GM12878 (cell line): ENCODE measurements around the gene PPIF. TPM values are rescaled to one million over a fixed set of nuclear protein-coding genes. Genes with fewer than 3 reads are reported as not detected.

Source experiments
- ATAC-seq: fragments of 200-7000 bp; cut with Tn5 transposase; 3 replicates; pipeline ENCODE4 v1.9.1; 2020; ENCODE audit warnings: mild to moderate bottlenecking, moderate library complexity
- BruUV-seq: library from RNA; stranded (reverse); fragments of 400-500 nt; replicated peaks from 2 replicates; lab custom pipeline; 2021; lab: Mats Ljungman, UMichigan
- CTCF ChIA-PET: fragments of 300-600 bp; sonication (Branson Sonifier 250); formaldehyde crosslinking; extraction: SDS; loops from one replicate; lab custom pipeline; 2021; ENCODE audit warnings: inconsistent platforms; lab: Yijun Ruan, JAX
- POLR2A ChIA-PET: fragments of 350-600 bp; formaldehyde crosslinking; extraction: SDS; loops from one replicate; lab custom pipeline; 2021; ENCODE audit warnings: inconsistent platforms; lab: Charles Lee
- RAD21 ChIA-PET: fragments of 300-600 bp; sonication (Branson Sonifier 250); formaldehyde crosslinking; loops from one replicate; lab custom pipeline; 2023; ENCODE audit warnings: antibody characterized with exemption; ENCODE audit not compliant: unreplicated experiment; lab: Charles Lee
- SMC1A ChIA-PET: fragments of 300-600 bp; sonication (Branson Sonifier 250); formaldehyde crosslinking; loops from one replicate; lab custom pipeline; 2023; ENCODE audit not compliant: unreplicated experiment, uncharacterized antibody; lab: Charles Lee
- DNase-seq: peaks from one replicate; pipeline ENCODE4 v3.0.0-alpha.2; 2011; ENCODE audit warnings: low read depth, low spot score
- FAIRE-seq: peaks from 3 replicates; lab custom pipeline; 2011; peaks lifted over from hg19 to GRCh38; lab: Jason Lieb, UNC
- H2AFZ ChIP-seq: 2 replicates; pipeline ENCODE4 v1.6.0; 2011; ENCODE audit warnings: low read depth, low read length, control low read depth; ENCODE audit not compliant: control insufficient read depth
- H3K27ac ChIP-seq: 2 replicates; pipeline ENCODE4 v1.5.1; 2011; ENCODE audit warnings: control low read depth; ENCODE audit not compliant: control insufficient read depth, insufficient read depth
- H3K27me3 ChIP-seq, 2 experiments: replicated peaks in 1 of 2; 2 replicates each; pipeline versions ENCODE4 v1.6.0 to v1.6.1; 2011; ENCODE audit warnings: low read length in 1 of 2; ENCODE audit not compliant: control insufficient read depth in 2 of 2, insufficient read depth in 2 of 2
- H3K36me3 ChIP-seq, 2 experiments: 2 replicates each; pipeline ENCODE4 v1.5.1; 2011; ENCODE audit warnings: low read length in 1 of 2; ENCODE audit not compliant: control insufficient read depth in 2 of 2, insufficient read depth in 2 of 2
- H3K4me1 ChIP-seq: 2 replicates; pipeline ENCODE4 v1.6.1; 2011; ENCODE audit warnings: mild to moderate bottlenecking, low read length, moderate library complexity, mixed read lengths; ENCODE audit not compliant: control insufficient read depth, insufficient read depth
- H3K4me2 ChIP-seq: 2 replicates; pipeline ENCODE4 v1.6.0; 2011; ENCODE audit warnings: control low read depth; ENCODE audit not compliant: control insufficient read depth, insufficient read depth
- H3K4me3 ChIP-seq: fragments of 200-600 bp; sonication (generic); 2 replicates; pipeline ENCODE4 v1.5.1; 2016
- H3K79me2 ChIP-seq: 2 replicates; pipeline ENCODE4 v1.6.0; 2011; ENCODE audit warnings: low read length; ENCODE audit not compliant: control insufficient read depth, insufficient read depth
- H3K9ac ChIP-seq: 2 replicates; pipeline ENCODE4 v1.8.0; 2011; ENCODE audit warnings: low read length, control low read depth, mixed read lengths; ENCODE audit not compliant: control insufficient read depth, insufficient read depth
- H3K9me3 ChIP-seq: replicated peaks from 3 replicates; pipeline ENCODE4 v1.5.1; 2011; ENCODE audit warnings: mild to moderate bottlenecking, low read length; ENCODE audit not compliant: control insufficient read depth, insufficient read depth
- H4K20me1 ChIP-seq: 2 replicates; pipeline ENCODE4 v1.6.0; 2011; ENCODE audit not compliant: control insufficient read depth, insufficient read depth
- FOS ChIP-seq: IDR thresholded peaks from 3 replicates; pipeline ENCODE4 v1.6.1; 2011; ENCODE audit warnings: borderline replicate concordance; ENCODE audit not compliant: insufficient read length; ENCODE audit errors: extremely low read depth
- STAT1 ChIP-seq: fragments of 450-650 bp; conservative IDR thresholded peaks from 2 replicates; pipeline ENCODE4 v1.6.1; 2014; ENCODE audit warnings: antibody characterized with exemption, mild to moderate bottlenecking
- TCF12 ChIP-seq: IDR thresholded peaks from 2 replicates; pipeline ENCODE4 v1.6.1; 2011; ENCODE audit warnings: low read depth, mild to moderate bottlenecking, low read length
- WGBS: methylation state at CpG from one replicate; pipeline ENCODE4 v1.1.6; 2016; ENCODE audit warnings: low lambda C conversion rate; ENCODE audit not compliant: insufficient replicate concordance, insufficient coverage; ENCODE audit errors: missing lambda C conversion rate; 5-methylcytosine and 5-hydroxymethylcytosine counted together
- in situ Hi-C: fragments of 300-500 bp; cut with MboI; formaldehyde crosslinking; loops from 9 replicates; pipeline ENCODE4 v1.14.3; 2018; ENCODE audit warnings: mixed read lengths
- intact Hi-C: fragments of 100-400 bp; cut with micrococcal nuclease; formaldehyde crosslinking; loops from one replicate; pipeline ENCODE4 v1.14.2; 2022; ENCODE audit not compliant: unreplicated experiment
- polyA plus RNA-seq, 11 experiments: library from polyadenylated mRNA; depleted of rRNA in 4 of 11; unstranded in 6 of 11; stranded (reverse) in 5 of 11; fragments of >200 nt; fragmentation: Nextera tagmentation in 4 of 11; fragmentation: Illumina TruSeq in 1 of 11; extraction: Ambion mirVana in 4 of 11; extraction: Trizol in 1 of 11; gene quantifications; 1 replicate in 1 of 11; 2 replicates in 10 of 11; pipeline versions ENCODE4 v1.2.1 to v1.2.3, GENCODE V29; 2011 to 2016; ENCODE audit warnings: inconsistent platforms in 2 of 11, missing spikeins in 2 of 11, low read depth in 1 of 11
- total RNA-seq, 4 experiments: library from RNA; depleted of rRNA in 3 of 4; stranded (reverse); fragments of >200 nt in 3 of 4; fragmentation: Illumina TruSeq in 1 of 4; extraction: Trizol in 1 of 4; gene quantifications; 2 replicates each; pipeline versions ENCODE4 v1.2.1 to v1.2.3, GENCODE V29; 2013 to 2021
- TF ChIP-seq, protein P1 (sequence below): fragments of 450-650 bp; conservative IDR thresholded peaks from 2 replicates; pipeline ENCODE4 v1.6.1; 2017; ENCODE audit warnings: mild to moderate bottlenecking, moderate library complexity
- TF ChIP-seq, protein P2 (sequence below): fragments of 150-350 bp; IDR thresholded peaks from 2 replicates; pipeline ENCODE4 v1.6.1; 2016; ENCODE audit warnings: low read depth, low read length
- TF ChIP-seq, protein P3 (sequence below): IDR thresholded peaks from 2 replicates; pipeline ENCODE4 v1.6.1; 2012; ENCODE audit warnings: low read depth, low read length, improper control_type of control experiment

The PPIF gene
- total and polyA plus RNA-seq, 10 of the 15 experiments (the other 5 are each of a cell fraction or from before 2014, with no cell fraction given) = 28.8 to 180 (median 128) TPM

DNA sequence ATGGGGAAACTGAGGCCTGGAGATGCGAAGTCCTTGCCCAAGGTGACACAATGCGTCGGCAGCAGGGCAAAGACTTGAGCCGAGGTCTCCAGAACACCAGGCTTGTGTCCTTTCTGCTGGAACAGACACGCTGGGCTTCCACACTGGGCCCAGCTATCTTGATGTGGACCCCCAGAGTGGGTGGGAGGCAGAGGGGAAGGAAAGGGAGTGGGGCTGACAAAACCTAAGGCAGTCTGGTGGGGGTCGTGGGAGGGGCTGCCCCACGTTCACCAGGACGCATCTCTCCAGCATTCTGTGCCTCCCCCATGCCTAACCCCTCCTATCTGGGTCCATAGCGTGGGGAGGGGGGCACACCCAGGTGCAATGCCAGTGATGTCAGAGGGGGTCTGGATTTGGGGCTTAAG, 38.1 kb downstream of the PPIF start (continued):
- TF ChIP-seq, protein P1, sequence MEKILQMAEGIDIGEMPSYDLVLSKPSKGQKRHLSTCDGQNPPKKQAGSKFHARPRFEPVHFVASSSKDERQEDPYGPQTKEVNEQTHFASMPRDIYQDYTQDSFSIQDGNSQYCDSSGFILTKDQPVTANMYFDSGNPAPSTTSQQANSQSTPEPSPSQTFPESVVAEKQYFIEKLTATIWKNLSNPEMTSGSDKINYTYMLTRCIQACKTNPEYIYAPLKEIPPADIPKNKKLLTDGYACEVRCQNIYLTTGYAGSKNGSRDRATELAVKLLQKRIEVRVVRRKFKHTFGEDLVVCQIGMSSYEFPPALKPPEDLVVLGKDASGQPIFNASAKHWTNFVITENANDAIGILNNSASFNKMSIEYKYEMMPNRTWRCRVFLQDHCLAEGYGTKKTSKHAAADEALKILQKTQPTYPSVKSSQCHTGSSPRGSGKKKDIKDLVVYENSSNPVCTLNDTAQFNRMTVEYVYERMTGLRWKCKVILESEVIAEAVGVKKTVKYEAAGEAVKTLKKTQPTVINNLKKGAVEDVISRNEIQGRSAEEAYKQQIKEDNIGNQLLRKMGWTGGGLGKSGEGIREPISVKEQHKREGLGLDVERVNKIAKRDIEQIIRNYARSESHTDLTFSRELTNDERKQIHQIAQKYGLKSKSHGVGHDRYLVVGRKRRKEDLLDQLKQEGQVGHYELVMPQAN = no peak
- TF ChIP-seq, protein P2, sequence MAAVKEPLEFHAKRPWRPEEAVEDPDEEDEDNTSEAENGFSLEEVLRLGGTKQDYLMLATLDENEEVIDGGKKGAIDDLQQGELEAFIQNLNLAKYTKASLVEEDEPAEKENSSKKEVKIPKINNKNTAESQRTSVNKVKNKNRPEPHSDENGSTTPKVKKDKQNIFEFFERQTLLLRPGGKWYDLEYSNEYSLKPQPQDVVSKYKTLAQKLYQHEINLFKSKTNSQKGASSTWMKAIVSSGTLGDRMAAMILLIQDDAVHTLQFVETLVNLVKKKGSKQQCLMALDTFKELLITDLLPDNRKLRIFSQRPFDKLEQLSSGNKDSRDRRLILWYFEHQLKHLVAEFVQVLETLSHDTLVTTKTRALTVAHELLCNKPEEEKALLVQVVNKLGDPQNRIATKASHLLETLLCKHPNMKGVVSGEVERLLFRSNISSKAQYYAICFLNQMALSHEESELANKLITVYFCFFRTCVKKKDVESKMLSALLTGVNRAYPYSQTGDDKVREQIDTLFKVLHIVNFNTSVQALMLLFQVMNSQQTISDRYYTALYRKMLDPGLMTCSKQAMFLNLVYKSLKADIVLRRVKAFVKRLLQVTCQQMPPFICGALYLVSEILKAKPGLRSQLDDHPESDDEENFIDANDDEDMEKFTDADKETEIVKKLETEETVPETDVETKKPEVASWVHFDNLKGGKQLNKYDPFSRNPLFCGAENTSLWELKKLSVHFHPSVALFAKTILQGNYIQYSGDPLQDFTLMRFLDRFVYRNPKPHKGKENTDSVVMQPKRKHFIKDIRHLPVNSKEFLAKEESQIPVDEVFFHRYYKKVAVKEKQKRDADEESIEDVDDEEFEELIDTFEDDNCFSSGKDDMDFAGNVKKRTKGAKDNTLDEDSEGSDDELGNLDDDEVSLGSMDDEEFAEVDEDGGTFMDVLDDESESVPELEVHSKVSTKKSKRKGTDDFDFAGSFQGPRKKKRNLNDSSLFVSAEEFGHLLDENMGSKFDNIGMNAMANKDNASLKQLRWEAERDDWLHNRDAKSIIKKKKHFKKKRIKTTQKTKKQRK = no peak

DNA sequence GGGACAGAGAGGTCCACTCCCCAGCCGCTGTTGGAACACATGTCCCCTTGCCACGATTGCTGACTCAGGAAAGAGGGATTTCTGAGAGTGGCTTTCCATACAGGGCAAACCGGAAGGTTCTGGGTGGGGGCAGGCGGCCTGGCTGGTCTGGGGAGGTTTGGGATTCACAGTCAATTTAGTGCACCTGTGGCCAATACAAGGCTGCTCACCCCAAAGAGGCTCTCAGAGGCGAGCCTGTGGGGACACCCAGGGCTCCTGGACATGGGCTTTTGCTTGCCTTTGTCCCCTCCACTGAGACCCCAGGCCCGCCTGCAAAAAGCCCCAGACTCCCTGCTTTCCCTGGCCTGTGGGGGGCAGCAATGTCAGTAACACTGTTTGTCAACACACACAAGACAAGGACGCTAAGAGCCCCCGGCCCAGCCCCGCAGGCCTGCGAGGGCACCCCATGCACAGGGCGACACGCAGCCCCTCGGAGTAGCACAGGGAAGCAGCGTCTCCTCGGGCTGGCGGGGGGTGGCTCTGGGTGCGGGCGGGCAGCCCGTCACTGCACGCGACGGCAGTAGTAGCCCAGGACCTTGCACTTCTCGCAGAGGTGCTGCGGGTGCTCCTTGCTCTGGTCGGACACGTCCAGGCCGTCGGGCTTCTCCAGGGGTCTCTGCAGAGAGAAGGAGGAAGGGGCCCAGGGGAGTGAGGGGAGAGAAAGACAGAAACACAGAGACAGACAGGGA, 38.7 kb downstream of the PPIF start:
- in situ Hi-C loops (no loop called here), intact Hi-C loops (no loop called here)
- WGBS = 57% methylated on average over 28 of the region's 28 CpGs

More for the DNA sequence above, 38.7 kb downstream of the PPIF start:
- no peak overlapping the region for H2AFZ ChIP-seq
- no peaks in the 10 kb centered on the region for H3K79me2 ChIP-seq
- H3K27ac ChIP-seq = no peak overlapping the region
- ChIA-PET RAD21 (no interaction called here), CTCF (no interaction called here), POLR2A (no interaction called here), SMC1A (no interaction called here)
- peaks cover 0 to 2% of the 10 kb centered on the region in 2 experiments; a peak in 1 of 4 replicates for H3K27me3 ChIP-seq
- no peaks in the 10 kb centered on the region for H4K20me1 ChIP-seq
- DNase-seq (no peak), FAIRE-seq (no peak), ATAC-seq (no peak)
- H3K36me3 ChIP-seq = no peaks in the 10 kb centered on the region
- H3K4me1 ChIP-seq = peaks cover 6% of the 10 kb centered on the region; the same call in 1 of the 2 replicates
- no peak overlapping the region for H3K4me2 ChIP-seq
- no peak overlapping the region for H3K4me3 ChIP-seq
- no TSS peak for BruUV-seq
- no peaks in the 10 kb centered on the region for H3K9me3 ChIP-seq
- H3K9ac ChIP-seq = no peak overlapping the region
- no peak for TF ChIP-seq TCF12
- no peak for TF ChIP-seq STAT1
- TF ChIP-seq, protein P3, sequence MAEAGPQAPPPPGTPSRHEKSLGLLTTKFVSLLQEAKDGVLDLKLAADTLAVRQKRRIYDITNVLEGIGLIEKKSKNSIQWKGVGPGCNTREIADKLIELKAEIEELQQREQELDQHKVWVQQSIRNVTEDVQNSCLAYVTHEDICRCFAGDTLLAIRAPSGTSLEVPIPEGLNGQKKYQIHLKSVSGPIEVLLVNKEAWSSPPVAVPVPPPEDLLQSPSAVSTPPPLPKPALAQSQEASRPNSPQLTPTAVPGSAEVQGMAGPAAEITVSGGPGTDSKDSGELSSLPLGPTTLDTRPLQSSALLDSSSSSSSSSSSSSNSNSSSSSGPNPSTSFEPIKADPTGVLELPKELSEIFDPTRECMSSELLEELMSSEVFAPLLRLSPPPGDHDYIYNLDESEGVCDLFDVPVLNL = no peak
- TF ChIP-seq FOS = no peak
